Stimulated activated CD4-positive, alpha-beta T cell treated with anti-CD3 and anti-CD28 coated beads, Interleukin-2, amount 100 ng/mL, for 24 hours (primary cell): ENCODE measurements around the gene STX8.

Experiments used
- DNase-seq, 2 donors: peaks; one replicate each; pipeline ENCODE4 v3.0.0-alpha.2; 2020

Gene STX8

GRCh38 chr17:9554715-9555114 is 20.9 kb downstream of the STX8 start:
- DNase-seq = peak; percentile 49 to 52

DNA sequence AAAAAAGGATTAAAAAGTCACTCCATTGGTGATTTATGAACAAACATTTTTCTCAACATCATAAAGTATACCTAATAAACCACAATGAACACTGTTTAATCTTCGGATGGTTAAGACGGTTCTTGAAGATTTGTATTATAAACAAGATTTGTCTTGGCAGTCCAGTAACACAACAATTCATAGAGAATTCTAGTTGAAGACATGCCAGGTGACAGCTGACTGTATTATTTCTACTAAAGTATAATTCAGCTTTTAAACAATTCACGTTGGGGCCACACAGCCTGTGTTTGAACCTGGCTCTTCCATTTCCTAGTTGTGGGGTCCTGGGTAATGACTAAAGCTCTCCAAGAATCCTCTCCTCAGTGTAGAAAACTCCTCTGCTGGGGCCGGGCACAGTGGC is 22.0 kb downstream of the STX8 start:
- no peak for DNase-seq

- DNase-seq = no peak
Measured at GRCh38 chr17:9553181-9553580, 22.4 kb downstream of the STX8 start.

DNA sequence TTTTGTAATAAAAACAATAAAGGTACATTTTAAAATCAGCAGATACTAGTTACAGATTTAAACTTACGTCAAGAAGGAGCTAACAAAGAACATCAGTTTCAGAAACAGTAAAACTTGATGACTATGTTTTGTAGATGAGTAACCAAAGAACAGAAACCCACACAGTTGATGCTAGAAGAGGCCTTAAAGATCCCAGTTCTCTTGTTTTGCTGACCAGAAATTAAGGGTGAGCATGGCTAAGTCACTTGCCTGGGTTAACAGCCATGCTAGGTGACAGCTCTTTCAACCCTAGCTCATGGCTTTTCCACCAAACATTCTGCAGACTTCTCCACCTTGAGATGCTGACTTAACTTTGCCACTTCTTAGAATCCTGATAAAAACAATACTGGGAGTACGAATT is 26.4 kb downstream of the STX8 start:
- no peak for DNase-seq

- no peak for DNase-seq
Measured at GRCh38 chr17:9544221-9544620, 31.4 kb downstream of the STX8 start.

GRCh38 chr17:9541718-9542117 is 33.9 kb downstream of the STX8 start:
- no peak for DNase-seq

GRCh38 chr17:9538626-9539025 is 37.0 kb downstream of the STX8 start:
- DNase-seq = no peak

- DNase-seq = no peak
Measured at GRCh38 chr17:9537177-9537776, 38.3 kb downstream of the STX8 start.

- no peak for DNase-seq
Measured at GRCh38 chr17:9536061-9536460, 39.6 kb downstream of the STX8 start.

DNA sequence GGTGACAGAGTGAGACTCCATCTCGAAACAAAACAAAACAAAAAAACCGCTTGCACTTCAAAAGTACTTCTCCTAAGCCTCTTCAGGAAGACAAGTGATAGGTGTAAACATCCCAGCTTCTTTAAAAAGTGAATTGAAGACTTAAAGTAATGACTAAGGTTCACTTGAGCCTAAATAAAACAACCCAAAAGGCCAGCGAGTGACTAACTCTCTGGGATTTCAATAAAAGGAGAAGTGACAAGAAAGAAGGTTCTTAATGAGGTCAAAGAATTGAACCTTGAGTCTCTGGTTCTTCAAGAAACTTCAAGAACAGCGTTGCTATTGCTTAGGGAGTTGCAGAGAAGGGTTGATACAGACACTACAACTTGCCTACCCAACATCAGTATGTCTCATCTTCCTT is 42.2 kb downstream of the STX8 start:
- DNase-seq = no peak

DNA sequence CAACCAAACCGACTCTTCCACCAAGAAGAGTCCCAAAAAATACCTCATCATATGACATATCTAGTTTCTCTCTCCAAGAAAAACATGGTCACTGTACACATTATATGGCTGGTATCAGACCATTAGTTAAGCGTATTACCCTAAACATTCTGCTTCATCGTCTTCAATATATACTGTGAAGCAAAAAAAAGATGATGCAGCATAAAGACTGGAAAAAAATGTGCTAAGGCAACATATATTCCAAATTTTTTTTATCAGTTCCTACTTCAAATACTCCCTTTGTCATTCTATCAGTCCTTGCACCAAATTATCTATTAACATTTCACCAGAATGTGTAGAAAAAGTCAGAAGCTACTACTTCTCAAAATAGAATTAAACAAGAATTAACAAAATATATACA is 42.9 kb downstream of the STX8 start:
- DNase-seq = no peak

DNA sequence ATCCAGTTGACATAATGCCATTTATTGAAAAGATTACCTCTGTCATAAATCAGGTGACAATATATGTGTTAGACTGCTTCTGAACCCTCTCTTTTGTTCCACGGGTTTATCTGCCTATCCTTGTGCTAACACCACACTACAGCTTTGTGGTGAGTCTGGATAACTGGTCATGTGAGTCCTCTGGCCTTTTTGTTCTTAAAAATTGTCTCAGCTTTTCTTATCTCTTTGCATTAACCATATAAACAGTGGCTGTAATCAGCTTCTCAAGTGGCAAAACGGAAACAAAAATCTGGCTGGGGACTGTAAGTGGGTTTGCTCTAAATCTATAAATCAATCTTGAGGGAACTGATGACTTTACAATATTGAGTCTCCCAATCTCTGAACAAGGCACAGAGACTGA is 44.6 kb downstream of the STX8 start:
- no peak for DNase-seq

DNA sequence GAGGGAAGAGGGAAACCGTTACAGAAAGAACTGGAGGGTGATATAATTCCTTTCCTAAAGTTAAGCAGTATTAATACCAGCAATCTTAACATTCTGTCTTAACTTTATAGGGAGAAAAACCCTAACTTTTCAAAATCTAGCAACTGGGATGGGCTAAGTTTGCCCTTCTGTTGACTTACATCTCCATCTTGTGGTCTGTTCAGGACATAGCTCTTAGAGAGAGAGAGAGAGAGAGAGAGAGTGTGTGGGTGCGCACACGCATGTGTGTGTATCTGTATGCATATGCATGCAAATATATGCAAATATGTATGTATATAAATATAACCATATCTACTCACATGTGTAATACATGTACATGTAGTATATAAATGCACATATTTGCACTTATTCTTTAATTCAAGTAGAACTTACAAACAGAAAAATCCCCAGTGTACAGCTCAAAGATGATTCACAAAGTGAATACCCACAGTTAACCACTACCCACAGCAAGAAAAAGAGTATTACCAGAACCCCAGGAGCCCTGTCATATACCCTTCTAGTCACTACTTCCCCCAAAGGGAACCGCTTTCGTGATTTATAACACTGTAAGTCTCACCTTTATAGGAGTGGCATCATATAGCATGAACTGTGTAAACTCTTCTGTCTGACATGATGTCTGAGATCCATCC is 46.5 kb downstream of the STX8 start:
- DNase-seq = no peak

DNA sequence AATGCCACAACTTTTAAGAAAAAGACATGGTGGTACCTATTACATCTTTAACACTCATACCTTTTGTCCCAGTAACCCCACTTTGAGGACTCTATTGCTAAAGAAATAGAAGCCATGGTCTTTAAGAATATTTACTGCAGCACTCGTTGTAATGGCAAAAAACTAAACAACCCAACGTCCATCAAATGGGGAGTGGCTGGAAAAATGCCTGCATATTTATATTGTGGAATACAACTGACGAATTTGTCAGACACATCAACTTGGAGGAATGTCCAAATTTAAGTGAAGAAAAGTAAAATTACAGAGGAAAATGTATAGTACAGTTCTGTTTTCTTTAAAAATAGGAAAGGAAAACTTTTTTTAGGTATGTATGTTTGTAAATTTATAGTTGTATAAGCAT is 47.8 kb downstream of the STX8 start:
- no peak for DNase-seq

GRCh38 chr17:9522074-9522473 is 53.5 kb downstream of the STX8 start:
- no peak for DNase-seq

GRCh38 chr17:9521062-9521461 is 54.6 kb downstream of the STX8 start:
- no peak for DNase-seq

DNA sequence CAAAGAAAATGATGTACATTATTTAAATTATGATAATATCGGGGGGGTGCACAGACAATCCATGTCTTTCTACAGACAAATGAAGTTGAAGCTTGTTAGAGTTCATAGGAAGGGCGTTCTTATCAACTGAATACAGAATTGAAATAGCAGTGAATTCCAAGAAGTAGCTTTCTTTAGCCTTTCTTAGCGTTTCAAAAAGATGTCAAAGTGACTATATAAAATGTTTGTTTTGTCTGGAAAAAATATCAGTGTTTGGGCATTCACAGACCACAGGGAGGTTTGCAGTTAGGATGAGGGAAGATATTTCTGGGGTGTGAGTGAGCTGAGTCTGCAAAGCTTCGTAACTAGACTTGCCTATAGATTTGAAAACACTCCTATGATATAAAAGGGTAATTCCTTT is 55.0 kb downstream of the STX8 start:
- DNase-seq = no peak

GRCh38 chr17:9519583-9520272 is 55.9 kb downstream of the STX8 start:
- DNase-seq = no peak

GRCh38 chr17:9517396-9517795 is 58.2 kb downstream of the STX8 start:
- no peak for DNase-seq

GRCh38 chr17:9513266-9513665 is 62.4 kb downstream of the STX8 start:
- DNase-seq = no peak

- no peak for DNase-seq
Measured at GRCh38 chr17:9512323-9513168, 63.1 kb downstream of the STX8 start.

DNA sequence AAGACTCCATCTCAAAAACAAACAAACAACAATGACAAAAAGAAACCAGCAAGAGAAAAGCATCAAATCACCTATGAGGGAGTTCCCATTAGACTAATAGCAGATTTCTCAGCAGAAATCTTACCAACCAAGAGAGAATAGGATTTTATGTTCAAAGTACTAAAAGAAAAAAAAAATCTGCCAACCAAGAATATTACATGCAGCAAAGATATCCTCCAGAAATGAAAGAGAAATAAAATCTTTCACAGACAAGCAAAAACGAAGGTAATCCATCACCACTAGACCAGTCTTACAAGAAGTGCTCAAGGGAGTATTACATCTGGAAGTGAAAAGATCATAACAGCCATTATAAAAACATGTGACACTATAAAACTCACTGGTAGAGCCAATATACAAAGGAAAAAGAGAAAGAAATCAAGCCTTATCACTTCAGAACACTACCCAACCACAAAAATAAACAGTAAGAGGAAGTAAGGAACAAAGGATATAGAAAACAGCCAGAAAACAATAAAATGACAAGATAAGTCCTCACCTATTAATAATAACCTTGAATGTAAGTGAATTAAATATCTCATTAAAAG is 66.3 kb downstream of the STX8 start:
- no peak for DNase-seq

GRCh38 chr17:9499041-9499440 is 76.6 kb downstream of the STX8 start:
- no peak for DNase-seq
